IMR-90 (cell line): ENCODE measurements around the gene METTL18.

Source experiments
- CTCF ChIP-seq: conservative IDR thresholded peaks from 2 replicates; pipeline ENCODE4 v1.5.1; 2012; ENCODE audit warnings: mild to moderate bottlenecking, low read depth, low read length, improper control_type of control experiment
- MAZ ChIP-seq: IDR thresholded peaks from 2 replicates; pipeline ENCODE4 v1.6.1; 2012; ENCODE audit warnings: low read depth, mild to moderate bottlenecking, low read length, improper control_type of control experiment, moderate library complexity, borderline replicate concordance
- RAD21 ChIP-seq: IDR thresholded peaks from 2 replicates; pipeline ENCODE4 v1.6.1; 2012; ENCODE audit warnings: low read length, improper control_type of control experiment
- SMC3 ChIP-seq: fragments of 150-350 bp; IDR thresholded peaks from 2 replicates; pipeline ENCODE4 v1.6.1; 2016; ENCODE audit warnings: low read depth, mild to moderate bottlenecking, antibody characterized with exemption, low read length, moderate library complexity

GRCh38 chr1:169833179-169833901, 38.6 kb upstream of the METTL18 start:
- TF ChIP-seq CTCF (no peak), MAZ (no peak), SMC3 (no peak), RAD21 (no peak)
